Breast epithelium (tissue), 4 donors: Measurements from ENCODE around the gene SRPK3. TPM values are rescaled to one million over a fixed set of nuclear protein-coding genes. Genes with fewer than 3 reads are reported as not detected.

Source experiments
- DNase-seq, 2 donors: peaks; one replicate each; pipeline ENCODE4 v3.0.0-alpha.2; 2019; ENCODE audit warnings: low spot score in 2 of 2
- H3K27ac ChIP-seq, 2 donors: fragments of 200-600 bp; sonication (generic) in 1 of 2; one replicate each; pipeline ENCODE4 v1.5.1; 2016 to 2019; ENCODE audit warnings: mild to moderate bottlenecking in 1 of 2
- H3K27me3 ChIP-seq, 2 donors: fragments of 200-600 bp; sonication (generic) in 1 of 2; one replicate each; pipeline versions ENCODE4 v1.5.1 to v1.6.0; 2017 to 2019; ENCODE audit warnings: control low read depth in 1 of 2, mild to moderate bottlenecking in 1 of 2
- H3K36me3 ChIP-seq: fragments of 200-600 bp; one replicate; pipeline ENCODE4 v1.5.1; 2019
- H3K4me1 ChIP-seq, 2 donors: fragments of 200-600 bp; sonication (generic); one replicate each; pipeline ENCODE4 v1.5.1; 2016 to 2019; ENCODE audit warnings: control low read depth in 1 of 2
- H3K4me3 ChIP-seq, 3 donors: fragments of 200-600 bp; sonication (generic); 1 replicate in 2 of 3; 2 replicates in 1 of 3; pipeline ENCODE4 v1.5.1; 2016 to 2019; ENCODE audit warnings: mild to moderate bottlenecking in 3 of 3, moderate library complexity in 2 of 3
- H3K9me3 ChIP-seq, 2 donors: fragments of 200-600 bp; sonication (generic) in 1 of 2; one replicate each; pipeline ENCODE4 v1.5.1; 2016 to 2019; ENCODE audit warnings: control low read depth in 1 of 2
- CTCF ChIP-seq, 3 donors: fragments of 450-650 bp; IDR thresholded peaks; one replicate each; pipeline ENCODE4 v1.5.1; 2016 to 2017; ENCODE audit warnings: antibody characterized with exemption in 3 of 3, mild to moderate bottlenecking in 3 of 3, moderate library complexity in 3 of 3
- POLR2A ChIP-seq: fragments of 450-650 bp; IDR thresholded peaks from one replicate; pipeline ENCODE4 v1.6.1; 2016; ENCODE audit warnings: antibody characterized with exemption, mild to moderate bottlenecking, moderate library complexity
- POLR2AphosphoS5 ChIP-seq, 3 donors: sonication (generic); formaldehyde crosslinking; IDR thresholded peaks; one replicate each; pipeline ENCODE4 v1.6.1; 2017; ENCODE audit warnings: antibody characterized with exemption in 3 of 3
- intact Hi-C: fragments of 100-400 bp; cut with DNase I; formaldehyde crosslinking; loops from one replicate; pipeline ENCODE4 v1.15.1; 2023; ENCODE audit warnings: low total_unique reads
- total RNA-seq, 3 donors: library from RNA; depleted of rRNA; stranded (reverse); fragments of >200 nt; gene quantifications; one replicate each; pipeline ENCODE4 v1.1.0, GENCODE V29; 2016

Gene SRPK3
- total RNA-seq, 3 donors from 2014 or later, result 0.33 to 1.5 (median 1.3) TPM

GRCh38 chrX:153769865-153770600 is 10.8 kb upstream of the SRPK3 start:
- no peak for DNase-seq
- H3K36me3 ChIP-seq, result no peaks in the 10 kb centered on the region
- peaks cover 0 to 3% of the 10 kb centered on the region in 2 donors for H3K9me3 ChIP-seq
- TF ChIP-seq POLR2AphosphoS5 (IDR thresholded peaks at IDR 0.05), result no peak
- TF ChIP-seq CTCF (IDR thresholded peaks at IDR 0.05), result no peak
- no peak for TF ChIP-seq POLR2A
- H3K4me3 ChIP-seq, result no peak overlapping the region
- intact Hi-C loops, result no loop called here
- H3K27me3 ChIP-seq, result peaks cover 0 to 49% of the 10 kb centered on the region in 2 donors
- H3K27ac ChIP-seq, result no peak overlapping the region
- H3K4me1 ChIP-seq, result no peaks in the 10 kb centered on the region

- intact Hi-C loops, result no loop called here
- no peak for DNase-seq
- Histone ChIP-seq H3K27me3 (peaks cover 0 to 47% of the 10 kb centered on the region in 2 donors), H3K36me3 (no peaks in the 10 kb centered on the region), H3K4me1 (no peaks in the 10 kb centered on the region), H3K9me3 (peaks cover 0 to 3% of the 10 kb centered on the region in 2 donors), H3K4me3 (no peak overlapping the region), H3K27ac (no peak overlapping the region)
- no peak for TF ChIP-seq CTCF (IDR thresholded peaks at IDR 0.05)
- no peak for TF ChIP-seq POLR2A
- TF ChIP-seq POLR2AphosphoS5 (IDR thresholded peaks at IDR 0.05), result no peak
These were observed 10.0 kb upstream of the SRPK3 start for GRCh38 chrX:153770601-153771414.

- no peak for DNase-seq
- Histone ChIP-seq H3K9me3 (peaks cover 0 to 3% of the 10 kb centered on the region in 2 donors), H3K4me1 (no peaks in the 10 kb centered on the region), H3K27me3 (peaks cover 0 to 47% of the 10 kb centered on the region in 2 donors), H3K36me3 (no peaks in the 10 kb centered on the region), H3K27ac (no peak overlapping the region), H3K4me3 (no peak overlapping the region)
- no peak for TF ChIP-seq CTCF (IDR thresholded peaks at IDR 0.05)
- TF ChIP-seq POLR2AphosphoS5 (IDR thresholded peaks at IDR 0.05), result no peak
- TF ChIP-seq POLR2A, result no peak
- intact Hi-C loops, result no loop called here
These were observed 9.2 kb upstream of the SRPK3 start for GRCh38 chrX:153771415-153772315.

- Histone ChIP-seq H3K9me3 (no peaks in the 10 kb centered on the region), H3K4me1 (no peaks in the 10 kb centered on the region), H3K27ac (no peak overlapping the region), H3K36me3 (no peaks in the 10 kb centered on the region), H3K4me3 (no peak overlapping the region), H3K27me3 (peaks cover 0 to 54% of the 10 kb centered on the region in 2 donors)
- DNase-seq, result no peak
- no peak for TF ChIP-seq CTCF (IDR thresholded peaks at IDR 0.05)
- TF ChIP-seq POLR2A, result no peak
- TF ChIP-seq POLR2AphosphoS5 (IDR thresholded peaks at IDR 0.05), result no peak
- intact Hi-C loops, result no loop called here
These were observed 8.3 kb upstream of the SRPK3 start for GRCh38 chrX:153772316-153773217.
